Keratinocyte (primary cell): ENCODE data around the gene PPP2R3C.

Experiments used
- EZH2 ChIP-seq: IDR thresholded peaks from one replicate; pipeline ENCODE4 v1.6.1; 2012; ENCODE audit warnings: inconsistent platforms, mild to moderate bottlenecking, low read length, moderate library complexity
- TF ChIP-seq, protein P1 (sequence below), 3 experiments: IDR thresholded peaks in 1 of 3; conservative IDR thresholded peaks in 1 of 3; optimal IDR thresholded peaks in 1 of 3; 2 replicates in 2 of 3; 3 replicates in 1 of 3; pipeline versions ENCODE3 to v1.5.1; 2011; ENCODE audit warnings: low read length in 3 of 3, mild to moderate bottlenecking in 3 of 3, moderate library complexity in 2 of 3, control low read depth in 1 of 3, inconsistent platforms in 1 of 3; ENCODE audit not compliant: insufficient read depth in 2 of 3; ENCODE audit errors: extremely low read depth in 1 of 3

GRCh38 chr14:35138585-35138984, 16.8 kb upstream of the PPP2R3C start:
- TF ChIP-seq, protein P1, sequence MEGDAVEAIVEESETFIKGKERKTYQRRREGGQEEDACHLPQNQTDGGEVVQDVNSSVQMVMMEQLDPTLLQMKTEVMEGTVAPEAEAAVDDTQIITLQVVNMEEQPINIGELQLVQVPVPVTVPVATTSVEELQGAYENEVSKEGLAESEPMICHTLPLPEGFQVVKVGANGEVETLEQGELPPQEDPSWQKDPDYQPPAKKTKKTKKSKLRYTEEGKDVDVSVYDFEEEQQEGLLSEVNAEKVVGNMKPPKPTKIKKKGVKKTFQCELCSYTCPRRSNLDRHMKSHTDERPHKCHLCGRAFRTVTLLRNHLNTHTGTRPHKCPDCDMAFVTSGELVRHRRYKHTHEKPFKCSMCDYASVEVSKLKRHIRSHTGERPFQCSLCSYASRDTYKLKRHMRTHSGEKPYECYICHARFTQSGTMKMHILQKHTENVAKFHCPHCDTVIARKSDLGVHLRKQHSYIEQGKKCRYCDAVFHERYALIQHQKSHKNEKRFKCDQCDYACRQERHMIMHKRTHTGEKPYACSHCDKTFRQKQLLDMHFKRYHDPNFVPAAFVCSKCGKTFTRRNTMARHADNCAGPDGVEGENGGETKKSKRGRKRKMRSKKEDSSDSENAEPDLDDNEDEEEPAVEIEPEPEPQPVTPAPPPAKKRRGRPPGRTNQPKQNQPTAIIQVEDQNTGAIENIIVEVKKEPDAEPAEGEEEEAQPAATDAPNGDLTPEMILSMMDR (optimal IDR thresholded peaks at IDR 0.05 in 1 of 3, IDR thresholded peaks at IDR 0.05 in 1 of 3, conservative IDR thresholded peaks at IDR 0.05 in 1 of 3; ENCODE audit: extremely low read depth in 1 of 3, insufficient read depth in 2 of 3, low read length in 3 of 3), result no peak
- no peak for TF ChIP-seq EZH2
